Measurements from ENCODE around the gene TREM2. TPM values are rescaled to one million over a fixed set of nuclear protein-coding genes. Genes with fewer than 3 reads are reported as not detected.
"Not testable (repeated sequence)": the region's sequence is repeated elsewhere in the genome, so short reads cannot be mapped to it uniquely, and the experiment has no call there.

The TREM2 gene
- total RNA-seq, 1 donor from 2014 or later, result not detected

DNA sequence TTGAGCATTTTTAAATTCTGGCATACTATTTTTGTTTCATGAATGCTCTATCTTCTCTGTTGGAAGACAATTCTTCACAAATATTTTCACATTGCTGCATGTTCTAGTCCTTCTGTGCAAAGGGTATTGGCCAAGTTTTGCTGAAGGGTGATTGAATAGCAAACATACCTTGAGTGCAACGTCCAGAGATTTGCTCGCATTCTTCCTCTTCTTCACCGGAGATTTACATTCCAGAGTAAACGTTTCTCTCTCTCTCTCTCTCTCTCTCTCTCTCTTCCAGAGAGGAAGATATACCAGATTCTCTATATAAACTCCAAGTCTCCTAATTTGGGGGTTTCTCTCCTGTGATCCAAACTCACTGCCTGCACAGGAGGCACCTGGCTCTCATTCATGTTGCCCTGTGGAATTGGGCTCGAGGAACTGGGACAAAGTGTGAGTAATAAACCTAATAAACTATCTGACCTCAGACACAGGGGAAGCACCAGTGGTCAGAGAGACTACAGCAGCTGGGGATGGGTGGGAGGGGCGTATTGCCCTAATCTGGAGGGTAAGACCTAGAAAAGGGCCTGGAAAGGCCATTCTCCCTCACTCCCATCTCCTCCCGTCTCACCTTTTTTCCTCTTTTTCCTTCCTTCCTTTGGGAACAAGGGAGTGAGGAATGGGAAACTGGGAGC, 7.6 kb downstream of the TREM2 start:
- peak; percentile 38 for DNase-seq (ENCODE audit: low read depth)

DNA sequence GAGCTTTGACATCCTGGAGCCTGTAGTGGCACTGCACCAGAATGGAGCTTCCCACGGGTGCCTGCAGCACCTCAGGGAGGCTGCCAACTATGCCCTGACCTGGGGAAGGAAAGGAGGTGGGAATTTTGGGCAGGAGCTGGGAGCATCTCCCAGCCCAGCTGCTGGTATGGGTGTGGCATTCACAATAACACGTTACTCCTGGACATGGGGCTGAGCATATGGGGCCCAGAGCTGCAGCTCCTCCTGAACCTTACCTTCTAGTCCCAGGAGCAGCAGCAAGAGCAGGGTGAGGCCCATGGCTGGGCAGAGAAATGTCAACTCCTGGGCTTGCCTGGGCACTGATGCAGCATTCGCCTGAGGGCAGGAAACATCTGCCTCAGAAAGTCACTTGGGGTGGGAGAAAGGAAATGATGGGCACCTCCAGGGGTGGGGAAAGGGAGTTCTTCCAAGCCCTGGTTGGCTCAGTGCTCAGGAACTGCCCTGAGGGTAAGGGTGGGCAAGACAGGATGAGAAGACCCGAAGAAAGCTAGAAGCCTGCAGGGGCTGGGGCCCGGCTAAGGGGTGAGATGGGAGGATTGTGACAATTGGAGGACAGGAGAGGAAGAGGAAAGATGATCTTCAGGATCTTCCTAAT, 8.8 kb downstream of the TREM2 start, which contains the start of gene TREML1:
Gene TREML1, minus strand, starts transcription at position 356 of the 634 bp plus-strand sequence. Its CDS starts 59 bp downstream, at position 297.
- DNase-seq (ENCODE audit: low read depth), result no peak

DNA sequence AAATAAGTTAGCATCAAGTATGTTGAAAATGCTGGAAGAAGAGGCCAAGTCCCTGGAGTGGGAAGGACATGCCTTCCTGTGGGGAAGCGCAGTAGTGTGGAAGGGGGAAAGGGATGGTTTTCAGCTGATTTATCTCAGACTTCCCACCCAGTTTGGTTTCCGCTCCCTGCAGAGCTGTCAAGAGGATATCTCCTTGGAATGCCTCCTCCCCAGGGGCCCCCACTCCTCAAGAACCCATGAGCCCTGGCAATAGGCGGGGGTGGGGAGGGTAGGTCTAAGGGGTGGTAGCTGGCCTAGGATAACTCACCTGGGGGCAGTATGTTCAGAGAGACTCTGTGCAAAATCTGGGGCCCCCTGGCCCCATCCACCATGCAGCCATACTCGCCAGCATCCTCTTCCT, 9.5 kb downstream of the TREM2 start:
- no peak for DNase-seq (ENCODE audit: low read depth)

DNA sequence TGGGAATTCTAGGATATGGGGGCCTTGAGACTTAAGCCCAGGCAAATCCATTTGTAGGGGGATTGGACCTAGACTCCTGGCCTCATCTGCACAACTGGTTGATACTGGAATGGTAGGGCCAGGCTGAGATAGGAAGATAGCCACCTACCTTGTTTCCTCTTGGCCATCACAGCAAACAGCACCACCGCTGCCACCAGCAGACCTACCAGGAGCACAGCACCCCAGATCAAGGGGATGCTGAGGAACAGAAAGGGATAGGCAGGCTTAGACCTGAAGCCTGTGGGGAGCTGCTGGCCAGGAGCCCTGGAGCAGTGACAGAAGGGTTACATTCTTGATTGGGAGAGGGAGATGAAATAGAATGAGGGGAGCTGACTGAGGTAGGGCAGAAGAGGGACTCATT, 12.2 kb downstream of the TREM2 start:
- DNase-seq (ENCODE audit: low read depth), result no peak

DNA sequence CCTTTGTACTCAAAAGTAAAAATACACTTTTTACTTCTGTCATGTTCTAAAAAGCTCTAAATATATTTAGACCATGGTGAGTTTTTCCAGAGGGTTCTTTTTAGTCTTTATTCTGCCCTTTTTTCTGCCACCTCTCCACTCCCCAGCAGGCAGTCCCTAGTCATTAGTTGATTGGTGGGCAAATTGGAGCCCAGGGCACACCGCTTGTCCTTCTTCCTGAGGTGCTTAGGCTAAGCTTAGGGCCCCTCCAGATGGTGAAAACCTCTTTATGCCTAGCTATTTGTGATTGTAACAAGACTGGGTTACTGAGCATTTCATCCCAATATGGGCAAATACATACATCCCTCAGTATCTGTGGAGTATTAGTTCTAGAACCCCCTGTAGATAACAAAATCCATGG, 15.0 kb downstream of the TREM2 start:
- DNase-seq (ENCODE audit: low read depth), result no peak

DNA sequence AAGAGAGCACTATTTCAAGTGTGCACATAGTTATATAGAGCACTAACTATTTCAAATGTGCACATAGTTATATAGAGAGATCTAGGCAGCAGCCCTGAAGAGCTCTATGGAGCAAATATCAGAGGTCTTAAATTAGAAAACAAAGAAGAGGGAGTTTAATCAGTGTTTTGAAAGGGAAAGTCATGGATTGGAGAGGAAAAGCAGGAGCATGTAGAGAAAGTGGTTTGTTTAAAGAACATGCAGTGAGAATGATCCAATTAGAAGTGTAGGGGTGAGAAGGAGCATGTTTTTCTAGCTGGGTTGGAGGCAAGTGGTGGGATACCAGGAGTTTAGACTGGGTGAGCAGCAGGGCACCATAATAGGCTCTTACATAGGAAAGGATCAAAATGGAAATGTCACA, 26.0 kb downstream of the TREM2 start:
- no peak for DNase-seq (ENCODE audit: low read depth)

DNA sequence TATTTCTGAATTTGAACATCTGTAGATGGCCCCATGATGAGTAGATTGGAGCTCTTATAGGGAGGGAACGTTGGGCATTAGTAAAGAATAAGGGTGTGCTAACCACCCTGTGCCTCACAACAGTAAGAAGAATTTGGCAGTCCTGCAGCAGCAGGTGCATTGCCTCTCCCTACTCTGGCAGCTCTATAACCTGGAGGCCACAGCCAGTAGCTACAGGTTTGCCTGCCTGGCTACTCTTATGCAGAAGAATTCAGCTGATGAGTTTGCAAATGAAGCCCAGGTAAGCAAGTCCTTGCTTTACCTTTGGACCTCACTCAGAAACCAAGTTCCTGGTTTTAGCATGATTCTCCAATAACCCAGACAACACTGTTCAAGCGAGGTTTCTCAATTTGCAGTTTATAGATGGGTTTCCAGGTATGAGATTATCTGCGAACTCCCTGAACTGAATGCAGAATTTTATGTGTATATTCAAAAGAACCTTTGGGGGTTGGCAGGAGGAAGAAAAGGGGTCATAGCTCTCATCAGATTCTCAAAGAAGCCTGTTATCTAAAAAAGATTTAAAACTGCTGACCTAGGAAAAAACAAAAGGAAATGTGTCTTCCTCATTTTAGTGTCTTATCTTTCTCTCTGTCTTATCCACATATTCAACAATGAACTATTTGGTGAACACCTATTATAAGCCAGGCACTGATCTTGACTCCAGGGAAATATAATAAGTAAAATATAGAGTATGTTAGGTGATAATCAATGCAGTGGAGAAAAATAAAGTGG, 27.7 kb downstream of the TREM2 start:
- DNase-seq (ENCODE audit: low read depth), result no peak

DNA sequence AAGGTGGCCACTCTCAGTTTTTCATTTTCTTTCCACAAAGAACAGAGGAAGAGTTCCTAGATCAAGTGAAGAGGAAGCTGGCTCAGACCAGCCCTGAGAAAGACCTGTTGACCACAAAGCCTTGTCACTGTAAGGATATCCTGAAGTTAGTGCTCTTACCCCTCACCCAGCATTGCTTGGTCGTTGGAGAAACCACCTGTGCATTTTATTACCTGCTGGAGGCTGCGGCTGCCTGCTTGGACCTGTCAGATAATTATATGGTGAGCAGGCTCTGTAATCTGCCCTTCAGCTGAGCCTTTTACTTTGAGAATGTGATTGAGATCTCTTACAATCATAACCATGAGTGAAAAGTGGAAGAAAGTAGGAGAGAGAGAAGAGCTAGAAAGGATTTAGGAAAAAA, 30.7 kb downstream of the TREM2 start:
- DNase-seq (ENCODE audit: low read depth), result no peak

DNA sequence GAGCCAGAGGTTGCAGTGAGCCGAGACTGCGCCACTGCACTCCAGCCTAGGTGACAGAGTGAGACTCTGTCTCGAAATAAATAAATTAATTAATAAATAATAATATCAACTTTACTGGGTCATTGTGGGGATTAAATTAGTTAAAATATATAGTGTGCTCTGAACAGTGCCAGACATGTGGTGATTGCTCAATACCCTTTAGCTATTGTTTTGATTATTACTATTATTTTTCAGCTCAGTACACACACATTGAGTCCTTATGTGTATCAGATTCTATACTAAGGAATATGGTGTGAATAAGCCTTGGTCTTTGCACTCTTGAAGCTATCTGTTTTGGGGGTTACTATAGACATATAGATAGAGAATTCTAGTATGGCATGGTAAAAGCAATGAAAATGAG, 37.6 kb downstream of the TREM2 start:
- no peak for DNase-seq (ENCODE audit: low read depth)

DNA sequence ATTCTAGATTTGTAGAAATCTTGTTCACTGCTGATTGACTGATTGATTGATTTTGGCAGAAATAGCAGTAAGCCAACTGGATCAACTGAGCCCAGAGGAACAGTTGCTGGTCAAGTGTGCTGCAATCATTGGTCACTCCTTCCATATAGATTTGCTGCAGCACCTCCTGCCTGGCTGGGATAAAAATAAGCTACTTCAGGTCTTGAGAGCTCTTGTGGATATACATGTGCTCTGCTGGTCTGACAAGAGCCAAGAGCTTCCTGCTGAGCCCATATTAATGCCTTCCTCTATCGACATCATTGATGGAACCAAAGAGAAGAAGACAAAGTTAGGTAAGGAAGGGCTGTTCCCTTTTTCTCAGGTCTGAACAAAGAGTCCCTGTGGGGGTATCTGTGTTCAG, 40.0 kb downstream of the TREM2 start:
- no peak for DNase-seq (ENCODE audit: low read depth)

DNA sequence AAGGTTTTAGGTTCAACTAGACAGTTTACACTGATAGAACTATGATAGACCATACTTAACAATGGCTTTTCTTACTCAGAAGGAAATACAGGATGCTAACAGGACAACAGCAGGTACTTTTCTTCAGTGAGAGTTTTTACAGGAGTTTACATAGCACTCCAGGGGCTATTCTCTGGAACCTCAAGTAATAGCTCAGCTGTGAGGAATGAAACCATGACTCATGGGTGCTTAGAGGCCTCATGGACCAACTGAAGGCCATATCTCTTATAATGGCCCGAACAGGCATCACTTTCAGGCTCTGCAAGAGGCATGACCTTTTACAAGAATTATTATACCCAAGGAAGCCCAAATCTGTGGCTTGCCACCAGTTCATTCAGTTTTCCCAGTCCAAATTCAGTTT, 40.5 kb downstream of the TREM2 start:
- peak; percentile 25 for DNase-seq (ENCODE audit: low read depth)

DNA sequence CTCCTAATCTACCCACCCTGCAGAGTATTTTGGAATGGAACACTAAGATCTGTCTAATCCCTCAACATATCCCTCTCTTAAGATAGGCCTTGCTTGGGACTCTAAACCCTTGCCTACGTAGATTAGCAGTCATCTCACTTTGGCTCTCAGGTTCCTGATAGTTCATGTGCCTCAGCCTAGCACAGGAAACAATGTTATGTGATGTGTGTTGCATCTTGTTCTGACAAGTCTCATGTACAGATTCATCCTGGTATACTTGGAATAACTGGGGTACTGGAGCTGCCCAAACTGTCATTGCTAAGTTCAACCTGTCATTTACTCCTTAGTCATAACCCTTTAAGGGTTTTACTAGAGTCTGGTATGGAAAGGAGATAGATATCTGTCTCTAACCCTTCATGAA, 42.9 kb downstream of the TREM2 start:
- no peak for DNase-seq (ENCODE audit: low read depth)

DNA sequence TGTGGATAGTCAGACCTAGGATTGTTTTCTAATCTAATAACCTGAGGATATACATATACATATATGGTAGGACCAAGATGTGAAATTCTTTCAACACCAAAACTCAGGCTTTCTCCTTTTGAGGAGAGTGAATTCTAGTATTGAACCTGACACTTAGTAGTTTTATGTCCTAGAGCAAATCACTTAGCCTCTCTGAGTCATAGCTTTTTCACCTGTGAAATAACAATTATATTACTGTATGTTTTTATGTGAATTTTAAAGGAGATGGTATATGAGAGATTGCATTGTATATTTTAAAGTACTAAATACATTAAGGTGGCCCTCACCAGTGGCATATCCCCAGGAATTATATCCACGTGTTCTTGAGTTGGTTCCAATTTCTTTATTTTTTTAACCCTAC, 43.4 kb downstream of the TREM2 start:
- no peak for DNase-seq (ENCODE audit: low read depth)

DNA sequence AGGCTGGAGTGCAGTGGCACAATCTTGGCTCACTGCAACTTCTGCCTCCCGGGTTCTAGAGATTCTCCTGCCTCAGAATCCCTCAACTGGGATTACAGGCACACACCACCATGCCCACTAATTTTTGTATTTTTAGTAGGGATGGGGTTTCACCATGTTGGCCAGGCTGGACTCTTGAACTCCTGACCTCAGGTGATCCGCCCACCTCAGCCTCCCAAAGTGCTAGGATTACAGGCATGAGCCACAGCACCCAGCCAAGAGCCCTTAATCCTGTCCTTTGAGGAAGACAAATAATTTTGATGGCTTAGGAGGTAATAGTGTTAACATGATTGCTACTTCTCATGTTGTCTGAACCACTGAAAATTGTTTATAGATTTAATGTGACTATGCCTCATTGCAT, 47.9 kb downstream of the TREM2 start:
- DNase-seq (ENCODE audit: low read depth), result not testable (repeated sequence)

DNA sequence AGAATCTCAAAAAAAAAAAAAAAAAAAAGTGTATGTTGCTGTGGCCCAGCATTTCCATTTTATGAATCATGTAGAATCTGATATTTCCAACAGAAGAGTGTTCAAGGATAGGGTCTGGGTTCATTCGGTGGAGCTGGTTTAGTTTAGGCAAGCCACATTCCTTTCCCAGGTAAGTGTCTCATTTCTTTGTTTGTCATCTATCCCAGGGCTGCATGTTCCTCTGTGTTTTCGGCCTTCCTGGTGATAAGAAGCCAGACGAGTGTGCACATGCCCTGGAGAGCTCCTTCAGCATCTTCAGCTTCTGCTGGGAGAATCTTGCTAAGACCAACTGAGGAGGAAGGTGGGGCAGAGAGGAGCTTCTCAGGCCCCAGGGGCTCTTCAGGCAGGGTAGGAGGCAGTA, 51.9 kb downstream of the TREM2 start:
- DNase-seq (ENCODE audit: low read depth), result no peak

Other genes starting within 250 kb of the TREM2 start
- 2.4 and 9.6 TPM in 2 replicates for gene UNC5CL, start 123.9 kb downstream of the TREM2 start, total RNA-seq
- not detected in 2 replicates for gene TSPO2, start 120.6 kb downstream of the TREM2 start, total RNA-seq
- not detected in 2 replicates for gene APOBEC2, start 109.9 kb downstream of the TREM2 start, total RNA-seq
- 10.1 and 17.1 TPM in 2 replicates for gene OARD1, start 90.8 kb downstream of the TREM2 start, total RNA-seq
- 17.5 and 38.8 TPM in 2 replicates for gene NFYA, start 90.1 kb downstream of the TREM2 start, total RNA-seq
- not detected in 2 replicates for gene TREML1, start 8.8 kb downstream of the TREM2 start, total RNA-seq
- gene TREML2, start 38.0 kb upstream of the TREM2 start, total RNA-seq, result not detected in 2 replicates
- not detected in 2 replicates for gene TREML4, start 65.2 kb upstream of the TREM2 start, total RNA-seq
- gene TREM1, start 123.6 kb upstream of the TREM2 start, total RNA-seq, result not detected in 2 replicates
- not detected in 2 replicates for gene NCR2, start 172.5 kb upstream of the TREM2 start, total RNA-seq

All from renal cortical epithelial cell (primary cell).